Testis (tissue), 2 donors: Measurements from ENCODE around the gene REEP3.

Experiments
- CTCF ChIP-seq, 3 experiments: fragments of 450-650 bp in 2 of 3; fragments of 200-600 bp in 1 of 3; sonication (generic) in 1 of 3; IDR thresholded peaks; one replicate each; pipeline ENCODE4 v1.5.1; 2016 to 2019; ENCODE audit warnings: antibody characterized with exemption in 3 of 3, mild to moderate bottlenecking in 2 of 3, moderate library complexity in 1 of 3
- POLR2A ChIP-seq: fragments of 450-650 bp; IDR thresholded peaks from one replicate; pipeline ENCODE4 v1.6.1; 2017; ENCODE audit warnings: antibody characterized with exemption, mild to moderate bottlenecking, moderate library complexity

GRCh38 chr10:63595072-63595471 is 73.9 kb downstream of the REEP3 start:
- TF ChIP-seq CTCF (IDR thresholded peaks at IDR 0.05): peak in 1 of 3 experiments; percentile 13
- TF ChIP-seq POLR2A: no peak
